Measurements from ENCODE around the gene CSMD2.

GRCh38 chr1:34087986-34088385 lies 77.0 kb downstream of the CSMD2 start:
- TF ChIP-seq POLR2AphosphoS5 (IDR thresholded peaks at IDR 0.05; ENCODE audit: low read depth, low read length) (no peak), REST (IDR thresholded peaks at IDR 0.05; ENCODE audit: insufficient read depth in 1 of 2, low read depth in 2 of 2, low read length in 2 of 2) (no peak)

Data from PFSK-1 (cell line).